Hematopoietic multipotent progenitor cell treated with erythropoietin and hydrocortisone succinate and interleukin-3 and kit ligand, for 4 days (in vitro differentiated cells): Measurements from ENCODE around the gene RETNLB.

Source experiments
- DNase-seq: peaks from one replicate; pipeline ENCODE4 v3.0.0-alpha.2; 2015

The RETNLB gene, protein sequence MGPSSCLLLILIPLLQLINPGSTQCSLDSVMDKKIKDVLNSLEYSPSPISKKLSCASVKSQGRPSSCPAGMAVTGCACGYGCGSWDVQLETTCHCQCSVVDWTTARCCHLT

DNA sequence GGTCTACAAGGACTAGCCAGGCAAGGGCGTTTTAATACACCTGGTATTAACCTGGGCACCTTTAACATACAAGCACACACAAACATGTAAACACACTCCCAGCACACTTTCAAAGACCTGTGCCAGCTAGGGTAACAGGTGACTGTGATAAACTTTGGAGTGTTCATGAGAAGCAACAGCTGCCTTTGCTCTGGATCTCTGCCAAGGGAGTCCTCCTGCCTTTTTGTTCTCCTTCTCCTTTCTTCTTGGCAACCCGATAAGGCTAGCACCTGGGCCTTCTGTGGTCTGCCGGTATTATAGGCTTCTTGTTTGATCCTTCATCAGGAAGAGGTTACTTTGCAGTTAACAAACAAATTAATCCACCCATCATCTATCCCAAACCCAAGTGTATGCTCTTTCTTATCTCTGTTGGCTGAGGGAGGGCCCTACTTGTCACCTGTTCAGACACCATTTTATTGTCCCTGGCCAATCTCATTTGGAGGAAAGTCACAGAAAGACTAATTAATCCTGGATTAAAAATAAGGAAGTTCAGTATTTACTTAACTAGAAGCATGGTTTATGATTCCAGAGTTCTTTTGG, at the start of gene RETNLB:
Gene RETNLB, minus strand, starts transcription at position 7 of the 579 bp plus-strand sequence. CDS start 225 bp downstream, outside the sequence.
- DNase-seq = no peak

DNA sequence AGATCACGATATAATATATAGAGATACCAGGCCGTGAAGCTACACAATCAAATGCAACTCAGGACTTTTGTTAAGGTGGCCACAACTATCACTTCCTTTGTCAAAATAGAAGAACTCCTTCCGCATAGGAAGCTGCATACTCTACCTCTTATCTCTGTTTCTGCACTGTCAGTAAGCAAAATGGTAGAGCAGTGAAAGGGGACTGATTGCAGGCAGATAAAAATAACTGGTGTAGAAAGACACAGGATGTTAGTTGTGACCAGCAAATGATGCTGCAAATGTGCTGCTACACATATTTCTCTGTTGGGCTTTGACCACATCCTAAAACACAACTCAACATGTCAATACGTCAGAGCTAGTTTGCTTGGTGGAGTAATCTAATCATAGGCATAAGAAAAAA, 49.1 kb upstream of the RETNLB start:
- DNase-seq = peak; percentile 43

GRCh38 chr3:108804966-108805365, 47.8 kb upstream of the RETNLB start:
- no peak for DNase-seq

DNA sequence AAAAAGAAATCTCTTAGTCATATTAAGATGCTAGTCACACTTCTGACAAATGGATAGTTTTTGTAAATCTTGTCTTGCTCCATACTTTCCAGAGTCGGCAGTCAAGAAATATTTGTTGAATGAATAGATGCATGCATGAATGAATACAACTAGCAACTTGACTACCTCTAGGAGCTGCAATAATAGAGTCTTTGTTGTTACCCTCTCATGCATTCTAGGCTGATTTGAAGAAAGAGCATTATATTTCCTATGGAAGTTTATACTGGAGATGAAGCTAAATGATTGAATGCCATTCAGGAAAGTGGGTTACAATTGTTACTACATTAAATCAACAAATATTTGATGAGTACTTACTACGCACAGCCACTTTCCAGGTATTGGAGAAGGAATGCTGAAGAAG, 47.2 kb upstream of the RETNLB start:
- no peak for DNase-seq

- no peak for DNase-seq
Measured at GRCh38 chr3:108791473-108791872, 34.3 kb upstream of the RETNLB start.

- DNase-seq = no peak
Measured at GRCh38 chr3:108780235-108780634, 23.0 kb upstream of the RETNLB start.

DNA sequence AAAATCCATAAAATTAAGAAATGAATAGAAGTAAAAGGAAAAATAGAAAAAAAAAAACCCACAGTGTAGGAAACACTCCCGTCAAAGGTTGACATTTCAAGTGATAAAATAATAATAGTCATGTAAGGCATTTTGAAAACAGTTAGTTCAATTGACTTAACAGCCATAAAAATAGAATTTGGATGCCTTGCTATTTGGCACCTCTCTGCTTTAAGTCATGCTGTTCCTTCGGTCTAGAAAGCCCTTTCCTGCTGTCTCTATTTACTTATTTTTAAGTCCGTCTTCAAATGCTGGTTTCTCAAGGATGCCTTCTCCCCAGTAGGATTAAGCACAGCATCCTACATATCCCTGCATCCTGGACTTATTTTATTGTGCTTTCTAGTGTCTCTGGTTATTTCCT, 22.3 kb upstream of the RETNLB start:
- no peak for DNase-seq

DNA sequence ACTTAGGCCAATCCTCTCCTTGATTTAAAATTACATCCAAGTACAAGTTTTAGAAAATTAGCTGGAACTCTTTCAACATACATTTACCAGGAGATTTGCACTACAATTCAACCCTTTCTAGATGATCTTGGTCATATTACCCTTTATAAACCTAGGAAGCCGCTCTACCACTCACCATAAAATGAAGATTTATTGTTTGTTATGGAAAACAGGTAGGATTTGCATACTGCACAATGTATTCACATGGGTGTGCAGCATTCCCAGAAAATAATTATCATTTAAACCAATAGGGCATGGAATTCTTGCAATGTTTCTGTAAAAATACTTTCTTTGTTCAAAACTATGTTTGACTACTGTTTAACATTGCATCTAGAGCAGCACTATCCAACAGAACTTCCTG, 18.4 kb upstream of the RETNLB start:
- DNase-seq = no peak

- peak; percentile 10 for DNase-seq
Measured at GRCh38 chr3:108767253-108767652, 10.0 kb upstream of the RETNLB start.

- DNase-seq = no peak
Measured at GRCh38 chr3:108755686-108756085, 1.5 kb downstream of the RETNLB start.

- DNase-seq = no peak
Measured at GRCh38 chr3:108744762-108745161, 12.4 kb downstream of the RETNLB start.

DNA sequence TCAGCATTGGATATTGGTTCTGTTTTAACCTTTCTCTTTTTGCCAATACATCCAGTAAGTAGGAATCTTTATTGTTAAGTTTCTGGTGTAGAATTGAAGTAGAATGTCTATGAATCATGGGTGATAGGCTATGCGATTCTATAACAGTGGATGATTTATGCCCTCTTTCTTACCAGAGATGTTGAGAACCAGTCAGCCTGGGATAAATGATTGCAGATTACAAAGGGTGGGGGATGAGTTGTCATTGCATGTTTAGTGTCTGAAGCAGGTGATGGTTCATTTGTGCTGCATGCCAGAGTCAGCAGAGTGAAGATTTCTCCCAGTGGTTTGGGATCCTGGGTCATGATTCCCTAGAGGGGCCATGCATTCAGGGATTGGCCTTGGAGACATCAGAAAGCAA, 14.3 kb downstream of the RETNLB start:
- no peak for DNase-seq

- DNase-seq = no peak
Measured at GRCh38 chr3:108736821-108737220, 20.4 kb downstream of the RETNLB start.

GRCh38 chr3:108728934-108729333, 28.3 kb downstream of the RETNLB start:
- no peak for DNase-seq

GRCh38 chr3:108728105-108728504, 29.1 kb downstream of the RETNLB start:
- DNase-seq = no peak

DNA sequence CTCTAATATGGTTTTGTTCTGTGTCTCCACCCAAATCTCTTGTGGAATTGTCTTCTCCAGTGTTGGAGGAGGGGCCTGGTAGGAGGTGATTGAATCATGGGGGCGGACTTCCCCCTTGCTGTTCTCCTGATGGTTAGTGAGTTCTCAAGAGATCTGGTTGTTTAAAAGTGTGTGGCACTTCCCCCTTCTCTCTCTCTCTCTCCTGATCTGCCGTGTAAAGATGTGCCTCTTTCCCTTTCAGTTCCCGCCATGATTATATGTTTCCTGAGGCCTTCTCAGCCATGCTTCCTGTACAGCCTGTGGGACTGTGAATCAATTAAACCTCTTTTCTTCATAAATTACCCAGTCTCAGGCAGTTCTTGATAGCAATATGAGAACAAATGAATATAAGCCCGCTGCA, 33.1 kb downstream of the RETNLB start:
- no peak for DNase-seq

DNA sequence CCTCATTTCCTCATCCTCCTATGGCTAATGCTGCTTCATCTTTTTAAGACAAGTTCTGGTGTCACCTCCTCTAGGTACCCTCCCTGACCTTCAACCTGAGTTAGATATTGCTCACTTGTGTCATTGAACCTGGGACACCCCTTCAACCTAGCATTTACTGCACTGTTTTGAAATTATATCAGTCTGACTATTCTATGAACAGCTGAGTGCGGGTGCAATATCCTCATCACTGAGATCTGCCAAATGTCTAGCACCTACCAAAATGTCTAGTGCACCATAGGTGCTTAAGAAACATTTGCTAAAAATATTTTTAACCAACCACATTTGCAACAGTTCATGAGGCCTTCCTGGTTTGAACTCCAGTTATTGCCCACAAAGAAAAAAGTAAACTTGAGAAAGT, 34.5 kb downstream of the RETNLB start:
- no peak for DNase-seq

- DNase-seq = no peak
Measured at GRCh38 chr3:108719178-108719806, 37.9 kb downstream of the RETNLB start.

- no peak for DNase-seq
Measured at GRCh38 chr3:108718454-108718853, 38.8 kb downstream of the RETNLB start.

DNA sequence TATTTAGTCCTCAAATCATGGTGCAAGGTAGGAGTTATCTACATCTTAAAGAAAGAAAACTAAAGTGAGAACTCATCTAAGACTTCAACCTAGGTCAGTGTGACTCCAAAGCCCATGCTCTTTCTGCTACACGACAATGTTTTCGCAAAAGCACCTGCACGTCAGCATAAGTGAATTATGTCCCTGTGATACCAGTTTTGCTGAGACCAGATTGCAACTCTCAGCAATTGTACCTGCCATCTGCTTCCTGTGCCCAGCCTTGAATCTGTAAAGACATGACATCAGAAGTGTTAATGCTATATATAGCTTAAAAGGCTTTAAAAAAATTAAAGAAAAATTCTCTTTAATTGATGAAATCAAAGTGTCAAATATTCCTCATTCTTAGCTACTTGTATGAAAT, 43.4 kb downstream of the RETNLB start:
- no peak for DNase-seq

GRCh38 chr3:108713009-108713516, 44.1 kb downstream of the RETNLB start:
- no peak for DNase-seq
